Hepatocyte (in vitro differentiated cells): ENCODE measurements around the gene FREY1. TPM values are rescaled to one million over a fixed set of nuclear protein-coding genes. Genes with fewer than 3 reads are reported as not detected.

Experiments used
- DNase-seq: peaks from one replicate; pipeline ENCODE4 v3.0.0-alpha.2; 2016; ENCODE audit warnings: low spot score
- H2AFZ ChIP-seq: fragments of 200-600 bp; sonication (generic); 2 replicates; pipeline ENCODE4 v1.6.0; 2016; ENCODE audit warnings: antibody characterized with exemption, mild to moderate bottlenecking
- H3K27ac ChIP-seq: fragments of 200-600 bp; sonication (generic); 2 replicates; pipeline ENCODE4 v1.5.1; 2016; ENCODE audit warnings: mild to moderate bottlenecking
- H3K27me3 ChIP-seq: fragments of 200-600 bp; sonication (generic); 2 replicates; pipeline ENCODE4 v1.6.1; 2016
- H3K36me3 ChIP-seq: fragments of 200-600 bp; sonication (generic); replicated peaks from 2 replicates; pipeline ENCODE4 v1.5.1; 2016; ENCODE audit warnings: low read depth; ENCODE audit not compliant: insufficient read depth
- H3K4me1 ChIP-seq: fragments of 200-600 bp; sonication (generic); 2 replicates; pipeline ENCODE4 v1.5.1; 2016; ENCODE audit warnings: mild to moderate bottlenecking, moderate library complexity; ENCODE audit not compliant: insufficient read depth
- H3K4me2 ChIP-seq: fragments of 200-600 bp; sonication (generic); 2 replicates; pipeline ENCODE4 v1.6.0; 2016
- H3K4me3 ChIP-seq: fragments of 200-600 bp; sonication (generic); 2 replicates; pipeline ENCODE4 v1.5.1; 2016; ENCODE audit warnings: mild to moderate bottlenecking
- H3K79me2 ChIP-seq: fragments of 200-600 bp; sonication (generic); 2 replicates; pipeline ENCODE4 v1.6.0; 2017; ENCODE audit warnings: mild to moderate bottlenecking
- H3K9me2 ChIP-seq: fragments of 200-600 bp; sonication (generic); replicated peaks from 2 replicates; pipeline ENCODE4 v1.6.0; 2017; ENCODE audit warnings: mild to moderate bottlenecking; ENCODE audit not compliant: insufficient read depth
- H3K9me3 ChIP-seq: fragments of 200-600 bp; sonication (generic); 2 replicates; pipeline ENCODE4 v1.5.1; 2016; ENCODE audit warnings: low read depth, mild to moderate bottlenecking
- H4K20me1 ChIP-seq: fragments of 200-600 bp; sonication (generic); 2 replicates; pipeline ENCODE4 v1.6.0; 2016; ENCODE audit warnings: mild to moderate bottlenecking; ENCODE audit not compliant: insufficient read depth, poor library complexity, severe bottlenecking
- CTCF ChIP-seq: fragments of 200-600 bp; sonication (generic); IDR thresholded peaks from 2 replicates; pipeline ENCODE4 v1.5.1; 2016; ENCODE audit warnings: antibody characterized with exemption, mild to moderate bottlenecking; ENCODE audit not compliant: poor library complexity
- EZH2 ChIP-seq: fragments of 200-600 bp; sonication (generic); IDR thresholded peaks from 2 replicates; pipeline ENCODE4 v1.6.1; 2016; ENCODE audit warnings: antibody characterized with exemption, mild to moderate bottlenecking, borderline replicate concordance
- EZH2phosphoT487 ChIP-seq: fragments of 200-600 bp; sonication (generic); IDR thresholded peaks from one replicate; pipeline ENCODE4 v1.6.1; 2018; ENCODE audit warnings: antibody characterized with exemption, mild to moderate bottlenecking, low read depth, moderate library complexity; ENCODE audit not compliant: unreplicated experiment, severe bottlenecking
- WGBS: methylation state at CpG from one replicate; pipeline ENCODE4 v1.1.6; 2016; ENCODE audit warnings: low lambda C conversion rate; ENCODE audit errors: missing lambda C conversion rate; 5-methylcytosine and 5-hydroxymethylcytosine counted together
- polyA plus RNA-seq: library from polyadenylated mRNA; unstranded; fragments of >200 nt; fragmentation: Nextera tagmentation; extraction: Ambion mirVana; gene quantifications from 2 replicates; pipeline ENCODE4 v1.2.1, GENCODE V29; 2016
- total RNA-seq: library from RNA; depleted of rRNA; stranded (reverse); fragments of >200 nt; gene quantifications from 2 replicates; pipeline ENCODE4 v1.2.3, GENCODE V29; 2014

Gene FREY1
- total and polyA plus RNA-seq, 2 experiments from 2014 or later, result not detected

GRCh38 chr11:45889555-45889954 lies 17.5 kb downstream of the FREY1 start:
- Histone ChIP-seq H3K27ac (no peak overlapping the region), H3K9me2 (no peaks in the 10 kb centered on the region), H3K4me2 (no peak overlapping the region), H2AFZ (no peak overlapping the region), H3K79me2 (no peaks in the 10 kb centered on the region), H4K20me1 (no peaks in the 10 kb centered on the region), H3K4me1 (no peaks in the 10 kb centered on the region), H3K4me3 (no peak overlapping the region), H3K36me3 (no peaks in the 10 kb centered on the region), H3K9me3 (no peaks in the 10 kb centered on the region), H3K27me3 (no peaks in the 10 kb centered on the region)
- DNase-seq, result no peak
- 83% methylated on average over 8 of the region's 8 CpGs for WGBS
- no peak for TF ChIP-seq CTCF
- TF ChIP-seq EZH2phosphoT487, result no peak
- TF ChIP-seq EZH2, result no peak

- Histone ChIP-seq H3K27me3 (no peaks in the 10 kb centered on the region), H4K20me1 (no peaks in the 10 kb centered on the region), H3K4me3 (no peak overlapping the region), H3K4me2 (no peak overlapping the region), H3K27ac (no peak overlapping the region), H2AFZ (no peak overlapping the region), H3K4me1 (no peaks in the 10 kb centered on the region), H3K79me2 (no peaks in the 10 kb centered on the region), H3K9me2 (no peaks in the 10 kb centered on the region), H3K9me3 (no peaks in the 10 kb centered on the region), H3K36me3 (no peaks in the 10 kb centered on the region)
- TF ChIP-seq EZH2 (no peak), CTCF (no peak), EZH2phosphoT487 (no peak)
- 91% methylated on average over 10 of the region's 10 CpGs for WGBS
- no peak for DNase-seq
Observed at GRCh38 chr11:45887587-45887986, 19.5 kb downstream of the FREY1 start.

- no peak overlapping the region for H2AFZ ChIP-seq
- no peaks in the 10 kb centered on the region for H4K20me1 ChIP-seq
- H3K4me2 ChIP-seq, result no peak overlapping the region
- no peaks in the 10 kb centered on the region for H3K36me3 ChIP-seq
- no peak overlapping the region for H3K27ac ChIP-seq
- no peaks in the 10 kb centered on the region for H3K27me3 ChIP-seq
- H3K9me2 ChIP-seq, result no peaks in the 10 kb centered on the region
- H3K4me3 ChIP-seq, result no peak overlapping the region
- H3K4me1 ChIP-seq, result no peaks in the 10 kb centered on the region
- no peaks in the 10 kb centered on the region for H3K79me2 ChIP-seq
- no peaks in the 10 kb centered on the region for H3K9me3 ChIP-seq
- TF ChIP-seq EZH2 (no peak), EZH2phosphoT487 (no peak), CTCF (no peak)
- 89% methylated on average over 4 of the region's 4 CpGs for WGBS
- no peak for DNase-seq
Observed at GRCh38 chr11:45886816-45887520, 20.1 kb downstream of the FREY1 start.
